M059J (cell line): ENCODE measurements around the gene CYP26C1. TPM values are rescaled to one million over a fixed set of nuclear protein-coding genes. Genes with fewer than 3 reads are reported as not detected.

Experiments
- DNase-seq: peaks from one replicate; pipeline ENCODE4 v3.0.0-alpha.2; 2012; ENCODE audit warnings: low read depth
- total RNA-seq: library from RNA; depleted of rRNA; stranded (reverse); fragments of >200 nt; shearing (Covaris generic); gene quantifications from 2 replicates; pipeline ENCODE4 v1.2.3, GENCODE V29; 2014; rRNA removed

The CYP26C1 gene
- not detected in 2 replicates for total RNA-seq

GRCh38 chr10:93059975-93060886 is at the start of gene CYP26C1:
TSS of gene CYP26C1 (plus strand) at chr10:93060798. CDS start at chr10:93061264, 466 bp downstream.
- DNase-seq, result no peak

- no peak for DNase-seq
These were observed 44.9 kb upstream of the CYP26C1 start for GRCh38 chr10:93015722-93016121.

GRCh38 chr10:93023013-93023650 is 37.5 kb upstream of the CYP26C1 start:
- no peak for DNase-seq

- no peak for DNase-seq
These were observed 34.5 kb upstream of the CYP26C1 start for GRCh38 chr10:93026072-93026471.

- DNase-seq, result no peak
These were observed 33.1 kb upstream of the CYP26C1 start for GRCh38 chr10:93027508-93027907.

GRCh38 chr10:93028883-93029282 is 31.7 kb upstream of the CYP26C1 start:
- peak; percentile 67 for DNase-seq

GRCh38 chr10:93030409-93030808 is 30.2 kb upstream of the CYP26C1 start:
- DNase-seq, result peak; percentile 74

- no peak for DNase-seq
These were observed 28.3 kb upstream of the CYP26C1 start for GRCh38 chr10:93032105-93032808.

- DNase-seq, result no peak
These were observed 27.8 kb upstream of the CYP26C1 start for GRCh38 chr10:93032809-93033137.

- DNase-seq, result no peak
These were observed 26.2 kb upstream of the CYP26C1 start for GRCh38 chr10:93034426-93034825.

- DNase-seq, result no peak
These were observed 21.5 kb upstream of the CYP26C1 start for GRCh38 chr10:93039110-93039509.

GRCh38 chr10:93039721-93040120 is 20.9 kb upstream of the CYP26C1 start:
- DNase-seq, result peak; percentile 41

GRCh38 chr10:93054486-93054885 is 6.1 kb upstream of the CYP26C1 start:
- no peak for DNase-seq

GRCh38 chr10:93058139-93058538 is 2.5 kb upstream of the CYP26C1 start:
- DNase-seq, result no peak

GRCh38 chr10:93060887-93061593 is 442 bp downstream of the CYP26C1 start:
- DNase-seq, result no peak

GRCh38 chr10:93061594-93062513 is 1.3 kb downstream of the CYP26C1 start:
- no peak for DNase-seq

- no peak for DNase-seq
These were observed 2.0 kb downstream of the CYP26C1 start for GRCh38 chr10:93062514-93063143.

- DNase-seq, result no peak
These were observed 2.8 kb downstream of the CYP26C1 start for GRCh38 chr10:93063144-93063976.

GRCh38 chr10:93063977-93064660 is 3.5 kb downstream of the CYP26C1 start:
- no peak for DNase-seq
